Left cardiac atrium (tissue), 4 donors: ENCODE measurements around the gene CACNA1D. TPM values are rescaled to one million over a fixed set of nuclear protein-coding genes. Genes with fewer than 3 reads are reported as not detected.
"Not testable (repeated sequence)": the region's sequence is repeated elsewhere in the genome, so short reads cannot be mapped to it uniquely, and the experiment has no call there.

Experiments
- ATAC-seq, 2 donors: fragments of 200-7000 bp; cut with Tn5 transposase; one replicate each; pipeline ENCODE4 v1.9.1; 2020; ENCODE audit warnings: mild to moderate bottlenecking in 2 of 2, moderate library complexity in 2 of 2
- DNase-seq: peaks from one replicate; pipeline ENCODE4 v3.0.0-alpha.2; 2020
- intact Hi-C, 2 donors: fragments of 100-400 bp; cut with DNase I; formaldehyde crosslinking; loops; one replicate each; pipeline versions ENCODE4 v1.14.1 to v1.15.1; 2022 to 2023
- long read RNA-seq: library from polyadenylated mRNA; unstranded; transcript quantifications from one replicate; pipeline ENCODE4 v2.0.0, GENCODE V29; 2021
- total RNA-seq, 2 donors: library from RNA; stranded (reverse); fragmentation: NEBNext Ultra II Directional; extraction: Animal tissue kit (Norgen Biotek cat#: 25700); gene quantifications; one replicate each; pipeline ENCODE4 v1.2.1, GENCODE V29; 2021
- donor health status: DM: no; HTN: yes; CAD: no.
- donor health status: DM: no; HTN: yes; CAD: no; lungs with severe emphysema.
- donor health status: DM: yes; HTN: yes; CAD: no.
- donor health status: Dilated cardiomyopathy.

CACNA1D gene
- total RNA-seq, result 1 to 10 TPM; 2.4 to 6.9 TPM
- long read RNA-seq, partial matches to known transcripts, result 0 of 2 reads
- long read RNA-seq, other reads (novel, unspliced or antisense), result 2 of 2 reads

GRCh38 chr3:53493963-53494791 is at the start of gene CACNA1D:
CACNA1D (plus strand) TSS chr3:53494611; CDS start chr3:53495167, 556 bp downstream.
- intact Hi-C loops, result loop anchor here in 1 of 2 donors (10.0 kb wide), 1 partner anchor 199 kb away; no protein-coding TSS in a partner anchor

GRCh38 chr3:53457068-53457467 is 37.3 kb upstream of the CACNA1D start:
- intact Hi-C loops, result no loop called here

More at GRCh38 chr3:53493963-53494791, at the start of gene CACNA1D:
- ATAC-seq, result peak; percentile 25 to 42
- DNase-seq, result no peak

DNA sequence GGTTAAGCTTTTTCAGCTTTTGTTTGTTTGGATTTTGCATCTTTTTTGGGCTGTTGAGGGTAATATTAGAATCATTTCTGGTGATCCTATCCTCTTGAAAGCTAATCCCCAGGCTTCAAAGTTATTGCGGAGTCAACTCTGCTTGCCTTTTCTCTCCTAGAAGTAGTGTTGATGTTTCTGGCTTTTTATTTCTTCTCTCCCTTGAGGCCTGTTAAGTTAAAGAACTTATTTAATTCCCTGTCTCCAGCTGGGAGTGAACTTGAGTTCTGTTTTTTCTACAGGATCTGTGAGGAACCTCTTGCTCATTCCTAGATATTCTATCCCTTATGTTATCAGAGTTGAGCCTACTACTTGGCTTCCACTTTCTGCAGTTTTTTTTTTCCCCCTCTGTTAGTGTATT is 34.1 kb upstream of the CACNA1D start:
- intact Hi-C loops, result no loop called here
- ATAC-seq, result no peak

More at GRCh38 chr3:53457068-53457467, 37.3 kb upstream of the CACNA1D start:
- DNase-seq (no peak), ATAC-seq (no peak)

DNA sequence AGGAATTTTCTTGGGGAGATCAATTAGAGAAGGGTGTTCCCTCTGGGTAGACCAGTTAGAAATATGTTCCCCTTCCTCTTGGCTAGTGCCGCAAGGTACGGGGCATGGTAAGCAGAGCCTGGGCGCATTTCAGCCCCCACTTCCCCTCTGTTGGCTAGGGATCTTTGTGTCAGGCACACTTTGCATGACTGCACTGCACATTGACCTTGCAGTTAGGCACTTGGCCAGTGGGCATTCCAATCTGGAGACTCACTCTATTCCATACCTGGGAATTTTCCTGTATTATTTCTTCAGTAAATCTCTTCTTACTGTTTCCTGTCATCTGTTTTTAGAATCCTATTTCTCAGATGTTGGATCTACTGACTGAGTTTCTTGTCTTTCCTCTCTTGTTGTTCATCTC is 30.0 kb upstream of the CACNA1D start:
- ATAC-seq, result no peak

More for the DNA sequence above, 34.1 kb upstream of the CACNA1D start:
- no peak for DNase-seq

DNA sequence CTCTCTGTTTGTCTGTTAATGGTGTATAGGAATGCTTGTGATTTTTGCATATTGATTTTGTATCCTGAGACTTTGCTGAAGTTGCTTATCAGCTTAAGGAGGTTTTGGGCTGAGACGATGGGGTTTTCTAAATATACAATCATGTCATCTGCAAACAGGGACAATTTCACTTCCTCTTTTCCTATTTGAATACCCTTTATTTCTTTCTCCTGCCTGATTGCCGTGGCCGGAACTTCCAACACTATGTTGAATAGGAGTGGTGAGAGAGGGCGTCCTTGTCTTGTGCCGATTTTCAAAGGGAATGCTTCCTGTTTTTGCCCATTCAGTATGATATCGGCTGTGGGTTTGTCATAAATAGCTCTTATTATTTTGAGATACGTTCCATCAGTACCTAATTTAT is 24.7 kb upstream of the CACNA1D start:
- ATAC-seq, intact Hi-C loops, DNase-seq: not testable (repeated sequence)

More for the DNA sequence above, 30.0 kb upstream of the CACNA1D start:
- no peak for DNase-seq
- intact Hi-C loops, result no loop called here

GRCh38 chr3:53473422-53473821 is 21.0 kb upstream of the CACNA1D start:
- ATAC-seq, result no peak
- no peak for DNase-seq
- intact Hi-C loops, result no loop called here

GRCh38 chr3:53476372-53476771 is 18.0 kb upstream of the CACNA1D start:
- DNase-seq, intact Hi-C loops, ATAC-seq: not testable (repeated sequence)

DNA sequence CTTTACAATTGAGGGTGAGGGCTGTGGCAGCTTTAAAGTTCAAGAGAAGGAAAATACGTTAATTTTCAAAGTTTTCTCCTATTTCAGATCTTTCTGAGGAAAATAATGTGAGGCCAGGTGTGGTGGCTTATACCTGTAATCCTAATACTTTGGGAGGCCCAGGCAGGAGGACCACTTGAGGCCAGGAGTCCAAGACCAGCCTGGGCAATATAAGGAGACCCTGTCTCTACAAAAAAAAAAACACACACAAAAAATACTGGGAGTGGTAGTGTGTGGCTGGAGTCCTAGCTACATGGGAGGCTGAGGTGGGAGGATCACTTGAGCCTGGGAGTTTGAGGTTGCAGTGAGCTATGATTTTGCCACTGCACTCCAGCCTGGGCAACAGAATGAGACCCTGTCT is 16.7 kb upstream of the CACNA1D start:
- intact Hi-C loops, DNase-seq, ATAC-seq: not testable (repeated sequence)

DNA sequence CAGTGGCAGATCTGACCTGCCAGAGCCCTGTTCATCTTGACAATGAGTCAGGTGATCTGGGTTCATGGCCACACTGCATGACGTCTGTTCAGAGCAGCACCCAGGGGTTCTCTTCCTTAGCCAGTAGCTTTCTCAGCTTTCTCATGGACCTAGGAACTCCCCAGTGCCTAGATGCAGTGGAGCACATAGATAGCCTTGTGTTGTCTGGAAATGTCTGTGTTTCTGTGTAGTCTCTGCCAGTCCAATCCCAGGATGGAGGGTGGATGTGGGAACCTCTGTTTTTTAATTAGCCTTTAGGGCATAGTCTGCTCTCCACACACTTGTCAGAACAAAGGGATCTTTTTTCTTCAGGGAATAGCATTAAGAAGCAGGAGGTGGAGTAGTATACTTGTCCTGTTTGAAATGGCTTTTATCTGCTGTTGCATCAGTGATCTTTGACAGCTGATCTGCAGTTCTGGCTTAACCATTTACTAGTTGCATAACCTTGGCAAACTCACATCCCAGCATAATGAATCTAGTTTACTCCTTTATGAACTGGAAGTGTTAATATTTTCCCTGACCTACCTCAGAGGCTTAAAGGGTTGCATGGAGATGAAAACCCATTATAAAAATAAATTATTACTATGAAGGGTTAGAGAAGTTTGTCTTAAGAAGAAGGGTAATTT is 16.1 kb upstream of the CACNA1D start:
- DNase-seq (no peak), ATAC-seq (no peak)
- intact Hi-C loops, result no loop called here

- intact Hi-C loops, result no loop called here
- ATAC-seq, result no peak
- DNase-seq, result no peak
Measured at GRCh38 chr3:53478921-53479664, 15.3 kb upstream of the CACNA1D start.

GRCh38 chr3:53482227-53482626 is 12.2 kb upstream of the CACNA1D start:
- ATAC-seq, result no peak
- intact Hi-C loops, result no loop called here
- no peak for DNase-seq

DNA sequence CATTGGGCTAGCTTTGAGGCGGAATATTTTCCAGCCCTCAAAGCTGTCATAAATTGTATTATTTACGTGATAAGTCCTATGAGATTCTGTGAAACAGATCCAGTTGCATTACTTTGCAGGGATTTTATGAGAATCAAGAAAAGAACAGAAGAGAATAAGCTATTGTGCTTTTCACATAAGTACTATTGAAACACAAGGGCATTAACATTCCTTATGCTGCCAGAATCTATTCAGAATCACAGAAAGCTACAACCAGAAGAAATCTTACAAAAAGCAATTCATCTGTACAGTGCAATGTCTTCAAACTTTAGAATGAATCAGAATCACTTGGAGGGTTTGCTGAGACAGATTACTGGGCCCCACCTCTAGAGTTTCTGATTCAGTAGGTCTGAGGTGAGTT is 10.6 kb upstream of the CACNA1D start:
- ATAC-seq (no peak), DNase-seq (no peak)
- intact Hi-C loops, result no loop called here

GRCh38 chr3:53484984-53485383 is 9.4 kb upstream of the CACNA1D start:
- ATAC-seq, result no peak
- intact Hi-C loops, result no loop called here

DNA sequence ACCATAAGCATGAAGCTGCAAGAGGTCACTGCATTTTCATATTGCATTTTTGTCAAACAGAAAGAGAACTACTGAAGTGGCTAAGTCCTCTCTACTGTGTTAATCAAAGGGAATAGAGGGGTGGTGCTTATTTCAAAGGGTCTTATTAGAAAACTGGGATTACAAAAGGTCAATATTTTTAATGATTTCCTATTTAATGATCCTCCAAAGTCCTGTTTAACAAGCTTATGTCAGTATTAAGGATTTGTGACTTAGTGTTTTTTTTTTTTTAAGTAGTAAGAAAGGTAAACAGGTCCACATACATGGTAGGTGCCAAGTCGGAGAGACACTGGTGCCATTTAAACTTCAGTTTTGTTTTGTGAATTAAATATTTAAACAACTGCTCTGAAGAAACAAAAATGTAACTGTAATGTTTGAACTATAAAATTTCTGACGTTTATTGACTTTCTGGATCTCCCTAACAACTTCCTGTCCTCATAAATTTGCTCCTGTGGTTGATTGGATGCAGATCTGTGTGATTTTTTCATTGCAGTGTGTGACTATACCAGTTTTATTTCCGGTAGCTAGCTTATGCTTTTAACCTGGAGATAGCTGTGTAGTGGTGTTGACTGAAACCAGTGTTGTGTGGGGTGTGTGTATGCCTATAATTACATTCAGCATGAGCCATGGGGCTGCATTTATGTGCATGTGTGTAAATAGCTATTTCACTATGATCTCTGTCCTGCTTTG is 8.6 kb upstream of the CACNA1D start:
- intact Hi-C loops, result no loop called here
- no peak for ATAC-seq

More at GRCh38 chr3:53484984-53485383, 9.4 kb upstream of the CACNA1D start:
- no peak for DNase-seq

GRCh38 chr3:53486961-53487654 is 7.3 kb upstream of the CACNA1D start:
- intact Hi-C loops, result no loop called here
- ATAC-seq (peak in 1 of 2 donors; percentile 47), DNase-seq (no peak)

More for the DNA sequence above, 8.6 kb upstream of the CACNA1D start:
- no peak for DNase-seq

DNA sequence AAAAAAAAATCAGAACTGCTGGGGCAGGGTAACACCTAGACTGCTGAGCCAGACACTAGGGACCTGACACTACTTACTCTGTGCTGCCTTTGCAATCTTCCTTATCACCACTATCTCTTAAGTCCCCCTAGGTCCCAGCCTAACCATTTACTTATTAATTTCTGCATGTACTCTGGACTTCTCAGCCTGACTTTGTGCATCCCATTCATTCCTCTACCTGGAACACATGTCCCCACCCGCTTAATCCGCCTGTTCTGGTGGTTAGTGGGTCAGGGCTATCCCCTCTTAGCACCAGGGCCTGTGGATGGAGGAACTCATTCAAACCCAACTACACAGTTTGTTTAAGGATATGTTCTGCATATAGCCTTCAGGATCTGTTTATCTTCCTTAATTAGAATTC is 5.0 kb upstream of the CACNA1D start:
- DNase-seq, result no peak
- no peak for ATAC-seq
- intact Hi-C loops, result no loop called here

- intact Hi-C loops, result loop anchor here in 1 of 2 donors (10.0 kb wide), 1 partner anchor 195 kb away; no protein-coding TSS in a partner anchor
- DNase-seq, result no peak
- ATAC-seq, result no peak
Measured at GRCh38 chr3:53489787-53490458, 4.5 kb upstream of the CACNA1D start.
